Bone marrow (tissue), 2 donors: ENCODE data around the gene RFESD.

Source experiments
- DNase-seq, 2 donors: peaks; one replicate each; lab custom pipeline; 2025; lab: John Stamatoyannopoulos, UW

Gene RFESD

GRCh38 chr5:95646569-95647431 is at the start of gene RFESD:
RFESD (plus strand) TSS chr5:95646777; CDS start chr5:95652272, 5,495 bp downstream.
- peak; percentile 74 to 86 for DNase-seq

DNA sequence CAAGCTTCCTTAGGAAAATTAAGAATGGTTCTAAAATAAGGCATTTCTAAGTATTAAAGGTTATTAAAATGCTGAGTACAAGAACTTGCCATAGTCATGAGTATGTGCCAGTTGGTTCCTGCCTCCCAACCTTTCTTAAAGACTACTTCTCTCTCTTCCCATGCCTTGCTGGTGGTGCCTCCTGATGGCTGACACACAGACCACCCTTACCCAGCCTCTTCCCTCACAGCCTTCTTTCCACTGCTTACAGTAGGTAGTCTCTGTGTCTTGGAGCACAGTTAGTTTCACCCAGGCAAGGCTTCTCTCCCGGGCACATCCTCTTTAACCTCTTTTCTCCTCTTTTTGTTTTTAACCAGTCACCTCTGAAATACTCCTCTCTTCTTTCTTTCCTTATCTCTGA is 47.3 kb upstream of the RFESD start:
- no peak for DNase-seq

DNA sequence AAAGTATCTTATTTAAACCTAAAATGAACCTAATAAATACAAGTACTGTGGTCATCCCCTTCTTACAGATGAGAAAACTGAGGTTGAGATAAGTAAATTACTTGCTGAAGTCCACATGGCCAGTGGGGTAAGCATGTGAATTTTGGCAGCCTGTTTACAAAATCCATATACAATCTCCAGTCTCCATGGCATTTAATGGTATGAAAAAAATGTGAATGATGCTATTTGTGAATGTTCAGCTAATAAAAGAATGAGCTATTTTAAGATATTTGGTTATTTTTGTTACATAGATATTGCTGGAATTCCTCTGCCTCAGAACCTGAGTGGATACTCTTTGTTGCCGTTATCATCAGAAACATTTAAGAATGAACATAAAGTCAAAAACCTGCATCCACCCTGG is 46.0 kb upstream of the RFESD start:
- no peak for DNase-seq

- DNase-seq = no peak
Observed at GRCh38 chr5:95605786-95606185, 40.8 kb upstream of the RFESD start.

DNA sequence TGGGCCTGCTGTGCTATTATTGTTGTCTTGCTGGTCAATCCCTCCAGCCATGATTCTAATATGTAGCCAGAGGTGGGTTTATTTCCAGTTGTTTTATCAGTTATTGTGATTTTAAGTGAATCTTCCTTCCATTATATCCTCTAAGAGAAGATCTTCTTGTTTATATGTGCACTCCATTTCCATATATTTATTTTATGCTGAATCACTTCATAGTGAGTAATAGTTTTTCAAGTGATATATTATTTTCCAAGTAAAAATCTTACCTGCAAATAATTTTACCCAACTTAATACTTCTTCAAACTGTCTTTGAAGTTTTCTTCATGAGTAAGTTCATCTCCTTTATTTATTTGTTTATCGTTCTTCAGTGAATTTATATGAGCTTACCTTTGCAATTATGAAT is 40.2 kb upstream of the RFESD start:
- DNase-seq = no peak

DNA sequence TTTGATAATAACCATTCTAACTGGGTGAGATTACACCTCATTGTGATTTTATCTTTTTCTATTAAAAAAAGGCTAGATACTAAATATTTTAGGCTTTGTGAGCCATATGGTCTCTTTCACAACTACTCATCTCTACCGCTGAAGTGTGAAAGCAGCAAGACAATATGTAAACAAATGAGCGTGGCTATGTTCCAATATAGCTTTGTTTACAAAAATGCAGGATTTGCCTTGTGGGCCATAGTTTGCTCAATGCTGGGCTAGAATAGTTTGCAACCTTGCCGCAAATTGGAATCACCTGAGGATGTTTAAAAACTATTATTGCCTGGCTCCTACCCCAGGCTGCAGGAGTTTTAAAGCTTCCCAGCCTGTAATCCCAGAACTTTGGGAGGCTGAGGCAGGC is 36.9 kb upstream of the RFESD start:
- no peak for DNase-seq

GRCh38 chr5:95610546-95610945 is 36.0 kb upstream of the RFESD start:
- no peak for DNase-seq

GRCh38 chr5:95611396-95611795 is 35.2 kb upstream of the RFESD start:
- no peak for DNase-seq

DNA sequence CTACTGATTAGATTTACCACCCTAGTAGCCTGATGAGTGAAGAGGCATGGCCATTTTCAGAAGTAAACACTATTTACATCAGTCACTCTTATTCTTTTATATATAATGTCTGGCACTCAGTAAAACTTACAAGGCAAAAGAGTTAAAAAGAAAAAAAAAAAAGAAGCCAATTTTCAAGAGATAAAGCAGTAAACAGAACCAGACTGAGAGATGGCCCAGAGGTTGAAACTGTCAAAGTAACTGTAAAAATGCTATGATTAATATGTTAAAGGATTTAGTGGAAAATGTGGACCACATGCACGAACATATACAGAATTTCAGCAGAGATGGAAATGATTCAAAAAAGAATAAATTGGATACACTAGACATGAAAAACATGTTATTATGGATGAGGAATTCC is 33.1 kb upstream of the RFESD start:
- DNase-seq = no peak

DNA sequence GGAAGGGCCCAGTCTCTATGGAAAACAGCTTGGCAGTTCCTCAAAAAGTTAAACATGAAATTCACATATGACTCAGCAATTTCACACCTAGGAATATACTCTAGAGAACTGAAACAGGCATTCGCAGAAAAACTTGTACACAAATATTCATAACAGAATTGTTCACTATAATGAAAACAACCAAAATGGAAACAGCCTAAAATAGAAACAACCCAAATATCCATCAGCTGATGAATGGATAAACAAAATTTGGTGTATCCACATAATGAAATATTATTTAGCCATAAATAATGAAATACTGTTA is 31.5 kb upstream of the RFESD start:
- no peak for DNase-seq

- DNase-seq = no peak
Observed at GRCh38 chr5:95617057-95617456, 29.5 kb upstream of the RFESD start.

DNA sequence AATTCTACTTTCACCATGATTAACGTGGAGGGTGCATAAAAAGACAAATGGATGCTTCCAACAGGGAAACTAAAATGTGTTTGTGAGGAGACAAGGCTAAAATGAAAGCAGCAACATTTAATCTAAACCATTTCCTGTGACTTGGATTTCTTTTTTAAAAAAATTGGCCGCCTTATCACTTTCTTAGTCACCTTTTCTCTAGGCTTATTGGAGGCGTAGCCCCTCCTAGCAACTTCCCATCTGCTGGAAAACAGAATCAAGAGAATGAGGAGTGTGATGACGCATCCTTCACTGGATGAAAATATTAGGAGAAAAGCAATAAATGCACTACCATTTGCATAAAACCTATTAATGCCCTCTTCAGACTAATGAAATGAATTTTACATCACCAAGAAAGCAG is 27.5 kb upstream of the RFESD start:
- DNase-seq = no peak

DNA sequence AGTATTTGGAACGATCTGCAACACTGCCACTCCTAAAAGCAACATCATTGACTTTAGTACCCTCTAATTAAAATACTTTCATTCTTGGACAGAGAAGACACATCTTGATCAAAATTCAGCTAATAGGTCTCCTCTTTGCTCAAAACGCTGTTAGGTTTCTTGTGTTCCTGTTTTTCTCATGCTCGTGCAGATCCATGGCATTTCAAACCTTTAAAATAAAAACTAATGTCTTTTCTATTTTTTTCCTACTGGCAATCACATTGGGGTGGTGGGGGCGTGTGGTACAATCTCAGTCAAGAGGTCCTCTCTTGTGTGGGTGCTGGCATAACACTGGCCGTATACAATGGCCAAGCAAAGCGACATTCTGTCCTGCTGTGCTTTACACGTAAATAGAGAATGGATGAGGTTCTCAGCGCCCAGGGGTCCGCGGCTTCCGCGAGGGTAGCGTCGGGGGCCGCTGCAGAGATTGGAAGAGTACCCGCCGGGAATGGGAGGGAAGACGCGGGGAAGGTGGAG is 27.0 kb upstream of the RFESD start:
- no peak for DNase-seq

DNA sequence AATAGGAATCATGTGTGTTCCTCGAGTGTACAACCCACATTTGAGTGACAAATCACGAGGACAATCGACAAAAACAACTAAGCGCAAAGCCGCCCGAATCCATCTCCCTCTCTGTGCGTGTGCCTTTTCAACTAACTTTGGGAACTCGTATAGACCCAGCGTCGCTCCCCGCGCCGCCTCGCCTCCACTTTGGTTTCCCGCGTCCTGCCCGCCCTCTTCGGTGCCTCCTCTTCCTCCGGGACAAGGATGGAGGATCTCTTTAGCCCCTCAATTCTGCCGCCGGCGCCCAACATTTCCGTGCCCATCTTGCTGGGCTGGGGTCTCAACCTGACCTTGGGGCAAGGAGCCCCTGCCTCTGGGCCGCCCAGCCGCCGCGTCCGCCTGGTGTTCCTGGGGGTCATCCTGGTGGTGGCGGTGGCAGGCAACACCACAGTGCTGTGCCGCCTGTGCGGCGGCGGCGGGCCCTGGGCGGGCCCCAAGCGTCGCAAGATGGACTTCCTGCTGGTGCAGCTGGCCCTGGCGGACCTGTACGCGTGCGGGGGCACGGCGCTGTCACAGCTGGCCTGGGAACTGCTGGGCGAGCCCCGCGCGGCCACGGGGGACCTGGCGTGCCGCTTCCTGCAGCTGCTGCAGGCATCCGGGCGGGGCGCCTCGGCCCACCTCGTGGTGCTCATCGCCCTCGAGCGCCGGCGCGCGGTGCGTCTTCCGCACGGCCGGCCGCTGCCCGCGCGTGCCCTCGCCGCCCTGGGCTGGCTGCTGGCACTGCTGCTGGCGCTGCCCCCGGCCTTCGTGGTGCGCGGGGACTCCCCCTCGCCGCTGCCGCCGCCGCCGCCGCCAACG is 26.3 kb upstream of the RFESD start, which contains the start of gene GPR150:
Gene GPR150 (plus strand): TSS at position 58 of the 840 bp plus-strand sequence. CDS start 189 bp downstream, at position 247.
- DNase-seq = peak in 1 of 2 donors; percentile 36

DNA sequence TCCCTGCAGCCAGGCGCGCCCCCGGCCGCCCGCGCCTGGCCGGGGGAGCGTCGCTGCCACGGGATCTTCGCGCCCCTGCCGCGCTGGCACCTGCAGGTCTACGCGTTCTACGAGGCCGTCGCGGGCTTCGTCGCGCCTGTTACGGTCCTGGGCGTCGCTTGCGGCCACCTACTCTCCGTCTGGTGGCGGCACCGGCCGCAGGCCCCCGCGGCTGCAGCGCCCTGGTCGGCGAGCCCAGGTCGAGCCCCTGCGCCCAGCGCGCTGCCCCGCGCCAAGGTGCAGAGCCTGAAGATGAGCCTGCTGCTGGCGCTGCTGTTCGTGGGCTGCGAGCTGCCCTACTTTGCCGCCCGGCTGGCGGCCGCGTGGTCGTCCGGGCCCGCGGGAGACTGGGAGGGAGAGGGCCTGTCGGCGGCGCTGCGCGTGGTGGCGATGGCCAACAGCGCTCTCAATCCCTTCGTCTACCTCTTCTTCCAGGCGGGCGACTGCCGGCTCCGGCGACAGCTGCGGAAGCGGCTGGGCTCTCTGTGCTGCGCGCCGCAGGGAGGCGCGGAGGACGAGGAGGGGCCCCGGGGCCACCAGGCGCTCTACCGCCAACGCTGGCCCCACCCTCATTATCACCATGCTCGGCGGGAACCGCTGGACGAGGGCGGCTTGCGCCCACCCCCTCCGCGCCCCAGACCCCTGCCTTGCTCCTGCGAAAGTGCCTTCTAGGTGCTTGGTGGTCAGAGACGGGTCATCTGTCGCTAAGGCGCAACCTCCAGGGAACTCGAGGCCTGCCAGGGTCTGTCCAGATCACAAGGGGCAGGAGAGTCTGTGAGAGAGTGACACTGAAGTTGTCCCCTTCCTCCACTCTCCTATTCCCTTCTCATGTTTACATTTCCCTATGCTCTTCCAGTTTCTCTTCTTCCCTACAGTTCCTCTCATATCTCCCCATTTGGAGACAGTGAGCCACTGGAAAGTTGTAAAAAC is 25.4 kb upstream of the RFESD start:
- DNase-seq = peak in 1 of 2 donors; percentile 35

- no peak for DNase-seq
Observed at GRCh38 chr5:95621839-95622629, 24.5 kb upstream of the RFESD start.

DNA sequence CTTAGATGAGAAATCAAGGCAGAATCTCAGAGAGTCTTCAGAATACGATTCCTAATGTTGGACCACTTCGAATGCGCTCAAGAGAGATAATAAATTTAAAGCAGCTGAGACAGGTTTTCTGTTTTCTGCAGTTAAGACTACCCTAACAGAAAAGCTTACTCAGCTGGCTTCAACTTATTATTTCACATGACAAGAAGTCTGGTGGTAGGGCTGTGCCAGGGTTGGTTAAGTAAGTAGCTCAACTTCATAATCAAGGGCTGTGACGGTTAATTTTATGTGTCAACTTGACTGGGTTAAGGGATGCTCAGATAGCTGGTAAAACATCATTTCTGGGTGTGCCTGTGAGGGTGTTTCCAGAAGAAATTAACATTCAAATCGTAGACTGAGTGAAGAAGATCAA is 22.9 kb upstream of the RFESD start:
- no peak for DNase-seq

- DNase-seq = no peak
Observed at GRCh38 chr5:95624368-95624767, 22.2 kb upstream of the RFESD start.

- DNase-seq = no peak
Observed at GRCh38 chr5:95626701-95627100, 19.9 kb upstream of the RFESD start.

- no peak for DNase-seq
Observed at GRCh38 chr5:95627971-95628810, 18.4 kb upstream of the RFESD start.
